Suprapubic skin (tissue), 3 donors: Measurements from ENCODE around the gene UBAP1L.

ENCODE experiments used
- CTCF ChIP-seq, 2 donors: fragments of 200-600 bp in 1 of 2; fragments of 450-650 bp in 1 of 2; sonication (generic) in 1 of 2; IDR thresholded peaks; one replicate each; pipeline ENCODE4 v1.5.1; 2016 to 2019; ENCODE audit warnings: antibody characterized with exemption in 2 of 2, mild to moderate bottlenecking in 1 of 2, moderate library complexity in 1 of 2
- POLR2A ChIP-seq, 2 donors: fragments of 450-650 bp; IDR thresholded peaks; one replicate each; pipeline ENCODE4 v1.6.1; 2017; ENCODE audit warnings: antibody characterized with exemption in 2 of 2, mild to moderate bottlenecking in 2 of 2, moderate library complexity in 2 of 2

- TF ChIP-seq CTCF (IDR thresholded peaks at IDR 0.05) (no peak), POLR2A (IDR thresholded peaks at IDR 0.05) (no peak)
Measured at GRCh38 chr15:65115086-65115485, at the start of gene UBAP1L.
